RPMI7951 (cell line): ENCODE results near the gene CINP. TPM values are rescaled to one million over a fixed set of nuclear protein-coding genes. Genes with fewer than 3 reads are reported as not detected.

Experiments
- DNase-seq: peaks from one replicate; pipeline ENCODE4 v3.0.0-alpha.2; 2012; ENCODE audit warnings: low read depth
- total RNA-seq: library from RNA; depleted of rRNA; stranded (reverse); fragments of >200 nt; shearing (Covaris generic); gene quantifications from 2 replicates; pipeline ENCODE4 v1.2.3, GENCODE V29; 2014; rRNA removed

The CINP gene
- 56.7 and 59.1 TPM in 2 replicates for total RNA-seq

DNA sequence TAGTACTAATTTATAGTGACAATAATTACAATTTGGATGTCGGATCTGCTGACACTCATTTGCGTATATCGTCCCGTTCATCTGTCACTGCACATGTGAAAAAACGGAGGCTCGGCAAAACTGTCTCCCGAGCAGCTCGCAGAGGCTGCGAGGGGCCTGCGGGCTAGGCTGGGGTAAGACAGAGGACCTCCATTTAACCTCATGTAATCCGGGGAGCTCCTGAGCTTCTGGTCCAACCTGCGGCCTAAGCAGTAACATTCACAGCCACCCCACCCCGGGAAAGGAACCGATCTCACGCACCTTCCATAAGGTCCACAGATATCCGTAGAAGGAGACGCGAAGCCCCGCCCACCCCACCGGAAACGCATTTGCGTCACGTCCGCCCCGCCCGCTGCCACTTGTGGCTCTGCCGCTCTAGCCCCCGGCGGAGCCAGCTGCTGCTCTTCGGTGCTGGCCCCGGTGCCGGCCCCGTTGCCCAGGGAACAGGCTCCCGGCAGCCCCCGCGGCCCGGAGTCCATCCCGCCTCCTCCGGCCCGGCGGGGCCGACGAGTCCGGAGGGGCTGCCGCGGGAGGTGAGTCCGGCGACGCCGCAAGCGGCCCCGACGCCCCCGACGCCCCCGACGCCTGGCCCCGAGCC lies at the start of gene CINP, which contains the start of gene TECPR2:
TSS of gene CINP (minus strand) at position 346 of the 637 bp plus-strand sequence. CDS start at position 307, 39 bp downstream.
TSS of gene TECPR2 (plus strand) at position 397 of the 637 bp plus-strand sequence. CDS start 13,781 bp downstream, outside the sequence.
- peak; percentile 94 for DNase-seq

DNA sequence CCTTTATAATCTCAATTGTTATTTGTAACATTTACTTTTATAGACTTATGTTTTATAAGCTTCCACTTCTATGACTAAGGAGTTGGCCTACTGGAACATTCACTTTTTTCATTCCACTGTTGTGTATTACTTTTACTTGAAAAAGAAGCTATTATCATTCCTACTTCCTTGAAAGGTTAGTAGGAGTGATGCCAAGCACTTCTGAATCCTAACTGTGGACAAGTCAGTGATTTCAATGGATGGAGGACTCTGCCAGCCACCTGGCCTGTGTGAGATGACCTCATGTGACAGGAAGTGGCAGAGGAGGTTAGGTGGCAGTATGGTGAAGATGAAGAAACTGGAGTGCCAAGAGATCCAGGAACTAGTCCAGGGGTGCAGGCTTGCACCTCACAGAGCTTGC lies 46.0 kb upstream of the CINP start:
- no peak for DNase-seq

DNA sequence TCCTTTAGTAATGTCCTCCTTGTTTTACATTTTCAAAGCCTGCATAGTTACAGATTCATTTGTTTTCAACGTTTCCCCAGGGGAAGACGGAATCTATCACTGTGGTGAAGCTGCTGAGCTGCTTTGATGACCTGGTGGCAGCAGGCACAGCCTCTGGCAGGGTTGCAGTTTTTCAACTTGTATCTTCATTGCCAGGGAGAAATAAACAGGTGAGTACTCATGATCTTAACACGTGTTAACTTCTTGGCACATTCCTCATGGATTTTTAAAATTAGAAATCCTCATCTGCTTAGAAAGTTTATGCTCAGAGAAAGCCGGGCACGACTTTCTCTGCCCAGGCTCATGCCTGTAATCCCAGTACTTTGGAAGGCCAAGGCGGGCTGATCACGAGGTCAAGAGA lies 44.6 kb upstream of the CINP start:
- DNase-seq: no peak

DNA sequence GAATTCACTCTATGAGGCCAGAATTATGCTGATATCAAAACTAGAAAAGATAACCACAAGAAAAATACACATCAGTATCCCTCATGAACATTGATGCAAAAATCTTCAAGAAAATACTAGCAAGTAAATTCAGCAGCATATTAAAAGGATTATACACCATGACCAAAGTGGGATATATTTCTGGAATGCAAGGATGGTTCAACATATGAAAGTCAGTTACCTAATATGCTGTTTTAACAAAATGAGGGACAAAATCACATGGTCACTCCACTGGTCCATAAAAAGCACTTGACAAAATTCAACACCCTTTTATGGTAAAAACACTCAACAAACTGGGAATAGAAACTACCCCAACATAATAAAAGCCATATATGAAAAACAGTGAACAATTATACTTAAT lies 40.3 kb upstream of the CINP start:
- DNase-seq: no peak

DNA sequence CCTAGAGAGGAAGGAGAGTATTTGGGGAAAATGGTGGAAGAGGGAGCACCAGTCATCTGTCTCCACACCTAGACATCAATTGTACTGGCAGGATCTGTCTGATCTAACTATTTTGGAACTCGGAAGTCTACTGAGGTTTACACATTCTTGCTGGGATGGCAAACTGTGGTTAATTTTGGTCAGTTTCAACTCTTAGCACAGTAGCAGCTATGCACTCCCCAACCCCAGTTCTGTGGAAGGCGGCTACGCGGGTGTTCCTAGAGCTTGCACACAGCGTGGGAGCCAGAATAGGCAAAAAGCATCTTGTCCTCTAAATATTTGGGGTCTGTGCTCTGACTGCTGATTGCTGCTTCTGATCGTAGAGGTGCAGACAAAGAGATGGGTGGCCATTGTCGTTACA lies 33.8 kb upstream of the CINP start:
- DNase-seq: no peak

DNA sequence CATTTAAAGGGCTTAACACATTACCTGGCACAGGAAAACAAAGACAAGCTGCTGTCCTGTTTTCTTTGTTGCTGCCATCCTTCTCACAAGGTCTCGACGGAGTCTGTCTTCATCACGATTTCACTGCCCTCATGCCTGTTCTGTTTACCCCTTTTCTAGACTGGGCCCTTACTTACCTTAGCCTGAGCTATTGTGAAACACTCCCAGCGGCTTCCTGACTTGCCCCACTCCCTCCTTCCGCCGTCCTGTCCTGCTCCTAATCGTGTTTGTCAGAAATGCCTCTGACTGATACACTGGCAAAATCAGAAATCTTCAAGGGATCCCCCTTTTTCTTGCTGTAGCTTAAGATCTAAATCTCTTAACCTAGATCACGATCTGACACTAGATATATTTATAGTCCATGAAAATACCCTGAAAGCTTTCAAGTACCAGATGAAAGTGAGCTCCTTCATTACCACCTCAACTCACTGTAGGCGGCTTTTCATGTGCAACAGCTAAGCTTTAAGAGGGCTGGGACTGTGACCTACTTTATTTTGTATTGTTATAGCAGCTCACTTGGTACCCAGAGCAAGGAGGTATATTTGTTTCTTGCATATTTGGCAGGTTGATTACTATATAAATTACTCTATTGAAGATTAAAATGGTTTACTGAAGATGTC lies 32.2 kb upstream of the CINP start:
- no peak for DNase-seq

DNA sequence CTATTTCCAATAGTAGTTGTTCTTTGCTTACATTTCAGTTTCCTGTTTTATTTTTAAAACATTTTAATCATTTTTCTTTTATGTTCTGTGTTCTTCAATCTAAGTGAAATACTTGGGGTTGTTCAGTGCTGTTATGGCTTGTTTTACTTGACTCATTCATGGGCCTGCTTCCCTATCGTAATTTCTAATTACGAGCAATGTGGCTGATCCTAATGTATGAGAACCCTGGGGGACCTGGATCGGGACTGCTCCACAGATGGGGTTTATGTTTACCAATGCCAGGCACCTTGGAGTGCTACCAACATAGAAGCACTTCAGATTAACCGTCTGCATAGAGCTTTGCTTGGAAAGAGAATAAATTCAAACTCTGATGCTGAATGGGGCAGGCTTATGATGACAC lies 29.8 kb upstream of the CINP start:
- no peak for DNase-seq

DNA sequence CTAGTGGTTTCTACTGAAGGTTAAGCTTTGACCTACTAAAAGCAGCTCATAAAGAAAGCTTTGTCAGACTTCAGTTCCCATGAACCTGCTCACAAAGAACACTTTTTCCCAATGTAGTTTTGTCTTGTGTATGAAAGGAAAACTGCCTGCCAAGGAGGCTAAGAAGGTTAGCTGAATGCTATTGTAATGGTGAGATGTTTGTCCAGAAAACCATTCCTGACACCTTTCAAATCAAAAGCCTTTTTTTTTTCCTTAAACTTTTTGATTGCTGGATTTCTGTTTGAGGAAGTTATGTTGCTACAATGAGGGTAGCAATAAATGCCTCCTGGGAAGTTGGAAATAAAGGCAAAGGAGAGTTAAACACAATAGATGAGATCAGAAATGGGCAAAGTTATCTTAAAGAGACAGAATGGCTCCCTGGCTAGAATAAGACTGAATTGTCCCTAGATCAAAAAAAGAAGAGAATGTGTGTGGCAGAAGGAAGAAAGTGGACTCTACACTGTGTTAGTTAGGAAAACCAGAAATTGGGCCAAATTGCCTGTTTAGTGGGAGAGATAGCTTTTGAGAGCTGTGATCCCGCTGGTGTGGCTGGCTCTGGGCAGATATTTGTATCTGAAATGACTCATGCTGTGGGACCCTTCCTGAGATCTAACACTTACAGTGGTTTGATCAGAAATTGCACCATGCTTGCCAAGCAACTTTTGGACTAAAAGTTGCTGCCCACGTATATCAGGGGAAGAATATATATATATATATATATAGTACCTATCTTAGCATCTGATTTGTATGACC lies 27.6 kb upstream of the CINP start:
- DNase-seq: no peak

DNA sequence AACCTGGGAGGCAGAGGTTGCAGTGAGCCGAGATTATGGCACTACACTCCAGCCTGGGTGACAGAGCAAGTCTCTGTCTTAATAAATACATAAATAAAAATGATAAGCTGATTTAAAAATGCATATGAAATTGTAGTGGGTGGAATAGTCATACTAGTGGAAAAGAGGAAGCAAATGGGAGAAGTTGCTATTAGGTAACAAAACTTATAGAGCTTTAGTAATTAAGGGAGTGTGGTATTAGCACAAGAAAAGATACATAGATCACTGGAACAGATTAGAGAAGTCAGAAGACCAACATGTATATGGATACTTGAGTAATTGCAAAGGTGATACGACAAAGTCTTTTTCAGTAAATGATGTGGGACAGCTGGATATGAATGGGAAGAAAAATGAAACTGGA lies 26.6 kb upstream of the CINP start:
- DNase-seq: no peak

DNA sequence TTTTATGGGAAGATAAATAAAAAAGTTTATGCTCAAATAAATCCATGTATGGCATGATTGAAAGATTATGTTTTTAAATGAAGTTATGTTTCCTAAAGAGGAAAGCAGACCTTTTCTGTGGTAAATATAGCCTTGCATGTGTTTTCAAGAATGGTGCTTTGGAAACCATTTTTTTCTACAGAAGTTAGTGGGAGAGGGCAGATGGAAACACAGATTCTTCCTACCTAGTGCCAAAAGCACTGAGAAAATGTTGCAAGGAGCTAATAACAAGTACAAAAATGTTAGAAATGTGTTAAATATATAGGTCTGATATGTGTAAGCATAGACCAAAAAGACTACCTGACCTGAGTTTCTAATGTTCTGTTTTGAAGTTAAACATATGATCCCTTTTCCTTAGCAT lies 24.4 kb upstream of the CINP start:
- no peak for DNase-seq

DNA sequence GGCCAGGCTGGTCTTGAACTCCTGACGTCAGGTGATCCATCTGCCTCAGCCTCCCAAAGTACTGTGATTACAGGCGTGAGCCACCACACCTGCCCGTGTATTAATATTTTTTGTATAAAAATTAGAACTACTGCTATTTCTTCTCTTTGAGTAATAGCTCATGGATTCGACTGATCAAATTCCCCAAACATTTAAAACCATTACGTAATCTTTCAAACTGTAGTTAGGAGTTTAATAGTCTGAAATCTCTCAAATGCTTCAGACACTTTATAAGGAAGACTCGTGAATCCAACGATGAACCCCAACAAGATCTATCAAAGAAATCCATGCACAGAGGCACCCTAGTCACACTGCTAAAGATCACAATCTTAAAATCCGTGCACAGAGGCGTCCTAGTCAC lies 16.1 kb upstream of the CINP start:
- no peak for DNase-seq

DNA sequence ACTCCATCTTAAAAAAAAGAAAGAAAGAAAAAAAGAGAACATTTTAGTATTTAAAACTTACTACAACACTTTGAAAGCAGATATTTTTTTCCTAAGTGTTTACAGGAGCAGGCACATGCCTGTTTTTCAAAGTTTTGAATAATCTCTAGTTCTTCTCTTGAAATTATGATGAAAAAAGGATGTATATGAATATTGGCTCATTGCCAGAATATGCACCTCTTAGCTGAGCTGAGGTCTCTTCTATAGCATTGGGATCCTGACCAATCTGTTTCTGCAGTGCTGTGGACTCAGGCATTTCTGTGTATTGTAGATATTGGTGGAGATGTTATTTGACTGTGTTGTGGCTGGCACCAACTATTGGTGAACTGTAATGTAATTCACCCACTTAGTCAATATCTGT lies 15.0 kb upstream of the CINP start:
- DNase-seq: no peak

DNA sequence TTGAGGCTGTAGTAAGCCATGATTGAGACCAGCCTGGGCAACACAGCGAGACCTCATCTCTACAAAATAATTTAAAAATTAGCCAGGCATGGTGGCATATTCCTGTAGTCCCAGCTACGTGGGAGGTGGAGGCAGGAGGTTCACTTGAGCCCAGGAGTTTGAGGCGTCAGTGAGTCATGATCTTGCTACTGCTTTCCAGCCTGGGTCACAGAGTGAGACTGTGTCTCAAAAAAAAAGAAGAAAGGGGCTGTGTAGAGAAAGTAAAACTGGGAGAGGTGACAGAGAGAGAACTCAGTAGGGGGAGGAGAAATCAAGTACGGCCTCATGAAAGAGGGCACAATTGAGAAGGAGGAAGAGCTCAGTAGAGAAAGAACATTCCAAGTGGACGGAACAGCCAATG lies 12.4 kb upstream of the CINP start:
- DNase-seq: no peak

DNA sequence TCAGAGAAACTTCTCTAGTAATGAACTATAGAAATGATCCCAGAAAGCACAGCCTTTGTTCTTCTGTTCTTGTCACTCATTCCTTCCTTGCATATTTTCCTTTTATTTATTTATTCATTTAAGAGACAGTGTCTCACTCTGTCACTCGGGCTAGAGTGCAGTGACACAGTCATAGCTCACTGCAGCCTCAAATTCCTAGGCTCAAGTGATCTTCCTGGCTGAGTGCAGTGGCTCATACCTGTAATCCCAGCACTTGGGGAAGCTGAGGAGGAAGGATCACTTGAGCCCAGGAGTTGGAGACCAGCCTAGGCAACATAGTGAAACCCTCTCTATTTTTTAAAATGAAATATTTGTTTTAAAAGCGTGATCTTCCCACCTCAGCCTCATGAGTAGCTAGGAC lies 11.6 kb upstream of the CINP start:
- DNase-seq: no peak

DNA sequence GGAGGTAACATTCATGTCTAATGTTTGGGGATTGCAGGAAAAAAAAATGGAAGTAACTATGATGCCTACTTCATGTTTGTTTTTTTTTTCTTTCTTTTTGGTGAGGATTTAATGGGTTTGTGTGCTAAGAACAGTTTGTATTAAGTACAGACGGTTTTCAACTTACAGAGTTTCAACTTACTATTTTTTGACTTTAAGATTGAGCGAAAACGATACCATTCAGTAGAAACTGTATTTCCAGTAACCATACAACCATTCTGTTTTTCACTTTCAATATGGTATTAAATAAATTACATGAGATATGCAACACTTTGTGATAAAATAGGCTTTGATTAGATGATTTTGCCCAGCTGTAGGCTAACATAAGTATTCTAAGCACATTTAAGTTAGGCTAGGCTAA lies 10.4 kb upstream of the CINP start:
- DNase-seq: no peak

DNA sequence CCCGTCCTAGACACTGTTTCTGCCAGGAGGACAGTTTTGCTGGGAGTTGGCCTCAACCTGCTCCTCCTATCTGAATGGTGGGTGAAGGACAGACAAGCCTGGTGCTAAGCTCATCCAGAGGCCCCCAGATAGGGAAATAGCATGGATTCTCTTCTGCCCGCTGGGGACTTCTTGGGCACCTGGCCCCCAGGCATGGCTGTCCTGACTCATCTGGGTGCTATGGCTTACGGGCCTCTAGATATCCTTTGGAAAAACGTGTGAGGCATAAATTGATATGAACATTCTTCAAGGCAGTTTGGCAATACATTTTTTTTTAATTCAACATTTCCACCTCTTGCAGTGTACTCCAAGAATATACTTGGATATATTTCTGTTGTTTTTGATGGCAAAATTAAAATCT lies 8.7 kb upstream of the CINP start:
- DNase-seq: no peak

DNA sequence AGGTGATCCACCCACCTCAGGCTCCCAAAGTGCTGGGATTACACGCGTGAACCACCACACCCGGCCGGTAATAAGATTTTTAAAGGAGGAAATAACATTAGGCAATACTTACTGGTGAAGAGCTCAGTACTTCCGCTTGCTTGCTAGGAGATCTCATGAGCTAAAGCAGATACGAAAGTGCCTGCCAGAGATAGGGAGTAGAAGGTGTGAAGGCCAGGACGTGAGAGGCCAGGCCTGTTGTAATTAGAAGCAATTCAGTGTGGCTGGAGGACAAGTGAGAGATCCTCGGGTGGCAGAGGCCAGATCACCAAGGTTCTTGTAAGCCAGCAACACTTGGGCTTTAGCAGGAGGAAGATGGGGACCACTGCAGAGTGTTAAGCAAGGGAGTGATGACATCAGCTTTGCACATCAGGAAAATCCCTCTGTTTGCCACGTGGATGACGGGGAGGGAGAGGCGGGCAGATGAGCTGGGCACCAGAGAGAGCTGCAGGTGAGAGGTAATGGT lies 7.7 kb upstream of the CINP start:
- no peak for DNase-seq

DNA sequence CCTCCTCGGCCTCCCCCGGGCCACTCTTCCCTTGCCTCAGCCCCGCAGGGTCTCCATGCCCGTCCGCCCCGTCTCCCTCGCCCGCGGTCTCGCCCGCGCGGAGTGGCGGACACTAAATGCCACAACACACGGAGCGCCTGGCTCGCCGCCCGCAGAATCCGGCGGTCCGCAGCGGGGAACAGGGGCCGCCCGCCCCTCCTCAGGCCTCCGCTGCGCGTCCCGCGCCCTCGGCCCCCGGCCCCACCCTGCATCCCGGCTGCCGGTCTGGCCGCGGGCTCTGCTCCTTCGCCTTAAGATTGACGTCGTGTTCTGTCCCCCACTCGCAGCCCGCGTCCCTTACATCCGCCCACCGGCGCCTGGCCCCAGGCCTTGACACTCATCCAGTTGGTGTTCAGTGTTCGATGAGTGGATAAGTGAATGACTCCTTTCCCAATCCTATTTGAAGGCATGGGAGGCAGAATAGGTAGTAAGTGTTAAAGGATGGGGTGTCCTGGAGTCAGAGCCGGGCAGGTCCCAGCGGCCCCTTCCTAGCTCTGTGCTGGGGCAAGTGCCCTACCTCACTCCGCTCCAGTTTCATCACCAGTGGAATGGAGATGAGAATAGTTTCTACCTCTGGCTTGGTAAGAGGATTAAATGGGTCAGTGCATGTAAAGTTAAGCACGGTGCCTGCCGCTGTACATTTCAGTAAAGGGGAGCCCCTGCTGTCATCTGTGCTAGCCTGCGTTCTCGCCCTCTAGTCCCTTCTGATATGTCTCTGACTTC lies 673 bp upstream of the CINP start:
- peak; percentile 63 for DNase-seq

DNA sequence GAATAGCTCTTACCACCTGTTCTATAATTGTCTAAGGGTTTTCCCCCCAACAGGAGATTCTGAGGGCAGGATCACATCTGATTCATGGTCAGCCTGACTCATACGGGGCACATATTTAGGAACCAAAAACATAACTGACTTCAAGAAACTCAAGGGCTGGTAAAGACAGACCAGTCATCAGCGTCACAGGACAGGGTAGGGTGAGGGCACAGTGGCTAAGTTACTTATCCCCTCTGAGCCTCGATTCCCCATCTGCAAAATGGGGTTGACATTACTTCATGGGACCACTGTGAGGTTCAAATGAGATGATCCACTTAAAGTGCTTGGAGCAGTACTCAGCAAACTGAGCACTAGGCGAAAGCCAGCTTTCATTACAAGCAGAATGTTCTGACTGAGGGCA lies 606 bp downstream of the CINP start:
- DNase-seq: peak; percentile 41

DNA sequence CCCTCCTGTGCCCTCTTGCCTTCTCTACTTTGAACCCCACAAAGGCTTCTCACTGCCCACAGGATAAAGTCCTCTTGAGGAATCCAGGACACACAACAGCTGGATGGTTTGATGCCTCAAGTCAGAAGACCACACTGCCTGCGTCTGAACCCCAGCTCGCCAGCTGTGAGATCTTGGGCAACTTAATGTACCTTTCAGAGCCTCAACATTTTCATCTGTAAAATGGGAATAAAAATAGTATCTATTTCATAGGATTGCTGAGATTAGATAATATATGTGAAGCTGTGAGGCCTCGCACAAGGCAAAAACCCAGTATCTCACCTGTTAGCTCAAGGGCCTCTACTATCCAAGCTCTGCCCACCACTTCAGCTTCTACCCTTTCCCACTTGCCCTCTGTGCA lies 2.3 kb downstream of the CINP start:
- no peak for DNase-seq

DNA sequence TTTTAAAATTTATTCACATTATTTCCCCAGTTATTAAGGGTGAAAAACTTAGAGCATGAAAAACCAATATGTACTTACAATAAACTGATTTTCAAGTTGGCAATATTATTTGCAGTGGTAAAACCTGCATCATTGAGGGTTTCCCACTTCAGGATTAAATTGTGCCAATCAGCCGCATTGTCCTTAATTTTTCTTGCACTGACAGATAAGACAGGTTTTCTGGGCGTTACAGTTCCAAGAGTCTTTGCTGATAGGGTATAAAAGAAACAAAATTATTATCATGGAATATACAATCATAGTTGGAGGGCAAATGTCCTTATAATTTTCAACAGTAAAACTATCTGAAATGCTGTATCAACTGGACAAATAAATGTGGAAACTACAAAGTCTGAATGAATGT lies 3.3 kb downstream of the CINP start:
- DNase-seq: no peak

DNA sequence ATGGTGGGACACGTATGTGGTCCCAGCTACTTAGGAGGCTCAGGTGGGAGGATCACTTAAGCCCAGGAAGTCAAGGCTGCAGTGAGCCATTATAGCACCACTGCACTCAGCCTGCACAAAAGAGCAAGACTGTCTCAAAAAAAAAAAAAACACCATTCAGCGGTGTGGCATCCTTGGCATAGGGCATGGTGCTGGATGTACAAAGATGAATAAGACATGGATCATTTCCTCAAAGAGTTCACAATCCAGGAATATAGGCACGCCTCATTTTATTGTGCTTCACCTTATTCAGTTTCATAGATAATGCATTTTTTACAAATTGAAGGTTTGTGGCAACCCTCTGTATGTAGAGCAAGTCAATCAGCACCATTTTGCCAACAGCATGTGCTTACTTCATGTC lies 6.4 kb downstream of the CINP start:
- DNase-seq: no peak
